Stimulated activated CD4-positive, alpha-beta T cell treated with anti-CD3 and anti-CD28 coated beads, Interleukin-15, amount 100 ng/mL, for 48 hours (primary cell): ENCODE data around the gene NGEF.

Source experiments
- DNase-seq, 2 donors: peaks; one replicate each; pipeline ENCODE4 v3.0.0-alpha.2; 2020; ENCODE audit warnings: low read depth in 2 of 2

Gene NGEF

DNA sequence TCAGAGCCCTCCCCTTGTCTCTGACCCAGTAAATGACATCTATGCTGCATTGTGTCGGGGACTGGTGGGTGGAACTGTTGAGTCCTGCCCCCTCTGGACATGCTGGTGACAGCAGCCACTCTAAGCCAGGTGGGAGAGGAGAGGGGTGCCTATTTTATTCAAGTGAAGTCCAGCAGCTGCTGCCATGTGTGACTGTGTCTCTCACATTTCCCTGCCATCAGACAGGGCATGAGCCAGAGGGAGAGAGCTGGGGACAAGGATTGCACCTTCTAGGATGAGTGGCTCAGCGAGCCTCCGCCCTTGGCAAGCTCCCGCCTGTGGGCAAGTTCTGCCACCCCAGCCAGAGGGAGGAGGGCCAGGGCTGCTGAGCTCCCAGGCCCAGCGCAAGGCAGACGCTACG, 13.7 kb downstream of the NGEF start:
- no peak for DNase-seq

DNA sequence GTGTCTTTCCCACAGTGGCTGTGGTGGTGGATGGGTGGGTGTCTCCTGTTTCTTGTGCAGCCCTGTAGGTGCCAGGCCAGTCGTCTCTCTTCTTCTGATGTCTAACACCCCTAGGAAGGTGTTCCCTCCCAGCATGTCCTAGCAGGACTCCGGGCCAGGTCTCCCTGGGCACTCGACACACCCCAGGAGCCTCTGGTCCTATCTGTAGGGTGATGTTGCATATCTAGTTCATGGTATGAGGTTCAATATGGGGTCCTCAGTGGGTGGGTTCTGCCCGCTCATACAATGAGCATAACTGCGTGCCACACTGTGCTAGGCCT, 14.4 kb downstream of the NGEF start:
- DNase-seq = no peak

DNA sequence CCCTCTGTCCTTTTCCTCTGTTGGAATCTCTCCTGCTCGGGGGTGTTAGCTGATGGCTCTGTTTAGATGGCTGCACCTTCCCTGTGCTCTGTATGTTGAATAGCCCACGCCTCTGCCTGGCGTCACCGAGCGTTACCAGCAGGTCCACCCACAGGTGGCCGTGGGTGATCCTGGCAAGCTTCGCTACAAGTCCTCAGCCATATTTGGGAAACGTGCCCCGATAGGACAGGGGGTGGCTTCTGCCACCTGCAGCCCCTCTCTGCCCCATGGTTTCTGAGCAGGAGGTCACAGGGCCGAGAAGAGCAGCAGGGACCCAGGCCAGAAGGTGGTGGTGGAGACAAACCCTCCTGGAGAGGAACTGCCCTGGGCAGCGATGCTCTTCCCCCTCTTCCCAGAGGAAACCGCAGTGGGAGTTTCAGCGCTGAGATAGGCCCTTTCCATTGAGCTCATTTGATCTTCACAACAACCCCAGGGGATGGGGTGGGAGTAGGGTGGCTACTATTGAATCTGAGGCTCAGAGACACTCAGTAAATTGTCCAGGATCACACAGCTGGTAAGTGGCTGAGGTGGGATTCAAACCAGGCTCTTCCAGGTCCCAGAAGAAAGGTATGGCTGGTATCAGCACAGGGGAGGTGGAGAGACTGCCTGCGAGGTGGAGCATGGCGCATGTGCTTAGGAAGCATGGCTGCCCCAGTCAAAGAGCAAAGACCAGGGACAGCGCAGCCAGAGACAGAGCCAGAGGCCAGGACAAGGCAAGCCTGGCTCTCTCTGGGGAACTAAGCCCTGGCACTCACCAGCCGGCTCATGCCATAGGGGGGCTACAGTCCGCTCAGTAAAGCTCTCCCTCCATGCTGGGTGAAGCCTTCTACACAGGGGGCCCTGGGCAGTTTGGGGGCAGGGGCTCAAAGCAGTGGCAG, 15.0 kb downstream of the NGEF start:
- no peak for DNase-seq

DNA sequence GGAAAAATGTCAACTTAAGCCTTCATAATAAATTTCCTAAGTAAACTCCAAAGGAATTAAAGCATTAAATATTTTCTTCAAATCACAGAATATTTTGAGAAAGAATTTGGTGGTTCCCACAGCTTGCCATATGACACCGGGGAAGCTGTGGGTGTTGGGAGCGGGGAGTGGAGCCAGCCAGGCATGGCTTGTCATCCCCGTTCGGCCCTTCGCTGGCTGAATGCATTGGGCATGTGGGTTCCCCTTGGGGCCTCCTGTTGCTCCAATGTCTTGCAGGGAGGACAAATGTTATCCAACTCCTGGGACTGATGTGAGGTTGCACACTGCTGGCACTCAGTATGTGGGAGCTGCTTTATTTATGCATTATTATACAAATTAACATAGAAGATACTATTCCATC, 18.6 kb downstream of the NGEF start:
- DNase-seq = no peak

DNA sequence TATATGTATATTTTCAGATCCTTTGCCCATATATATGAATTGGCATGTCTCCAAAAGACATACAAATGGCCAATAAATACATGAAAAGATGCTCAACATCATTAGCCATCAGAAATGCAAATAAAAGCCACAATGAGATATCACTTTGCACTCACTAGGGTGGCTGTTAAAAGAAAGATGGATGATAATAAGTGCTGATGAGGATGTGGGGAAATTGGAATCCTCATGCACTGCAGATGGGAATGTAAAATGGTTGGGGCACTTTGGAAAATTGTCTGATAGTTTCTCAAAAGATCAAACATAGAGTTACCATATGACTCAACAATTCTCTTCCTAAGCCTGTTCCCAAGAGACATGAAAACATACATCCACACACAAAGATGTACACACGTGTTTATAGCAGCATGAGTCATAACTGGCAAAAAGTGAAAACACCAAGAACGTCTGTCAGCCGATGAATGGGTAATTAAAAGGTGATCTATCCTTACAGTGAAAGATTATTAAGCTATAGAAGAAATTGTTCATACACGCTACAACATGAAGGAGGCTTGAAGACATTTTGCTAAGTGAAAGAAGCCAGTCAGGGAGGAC, 19.7 kb downstream of the NGEF start:
- no peak for DNase-seq

DNA sequence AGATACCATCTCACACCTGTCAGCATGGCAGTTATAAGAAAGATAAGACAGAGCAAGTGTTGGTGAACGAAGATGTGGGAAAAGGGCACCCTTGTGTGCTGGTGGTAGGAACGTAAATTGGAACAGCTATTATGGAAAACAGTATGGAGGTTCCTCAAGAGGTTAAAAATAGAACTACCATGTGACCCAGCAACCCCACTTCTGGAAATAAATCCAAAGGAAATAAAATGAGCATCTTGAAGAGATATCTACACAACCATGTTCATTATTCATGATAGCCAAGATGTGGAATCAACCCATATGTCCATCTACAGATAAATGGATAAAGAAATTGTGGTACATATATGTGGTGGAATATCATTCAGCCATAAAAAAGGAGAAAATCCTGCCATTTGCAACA, 26.9 kb downstream of the NGEF start:
- DNase-seq = no peak

DNA sequence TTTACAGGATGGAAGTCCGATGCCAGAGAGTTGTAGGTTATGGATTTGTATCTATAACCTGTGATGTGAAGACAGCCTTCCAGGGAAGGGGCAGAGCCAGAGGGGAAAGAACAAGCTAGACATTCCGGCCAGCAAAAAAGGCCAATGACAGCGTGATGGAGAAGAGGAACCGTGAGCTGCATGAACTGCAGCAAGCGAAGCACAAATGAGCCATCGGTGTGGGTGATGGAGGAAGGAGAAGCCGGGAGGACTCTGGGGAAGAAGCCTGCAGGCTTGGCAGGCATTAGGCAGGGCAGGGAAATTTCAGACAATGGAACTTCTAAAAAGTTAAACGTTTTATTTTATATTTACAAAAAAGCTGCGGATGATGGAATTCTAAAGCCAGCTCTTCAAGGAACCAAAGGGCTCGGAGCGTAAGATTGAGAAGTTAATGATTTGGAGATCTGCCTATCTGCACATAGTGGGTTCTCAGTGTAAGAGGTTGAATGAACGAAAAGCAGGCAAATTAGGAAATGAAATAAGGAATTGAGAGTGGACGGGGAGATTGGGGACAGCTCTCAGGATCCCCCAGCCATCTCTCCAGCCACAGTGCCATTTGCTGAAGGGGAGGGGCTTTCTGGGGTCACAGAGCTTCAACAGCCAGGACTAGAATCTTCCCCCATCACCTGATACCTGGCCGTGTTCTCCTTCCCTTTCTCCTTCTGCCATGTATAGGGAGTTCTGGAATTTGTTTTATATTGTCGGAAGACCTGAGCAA, 28.4 kb downstream of the NGEF start:
- no peak for DNase-seq

DNA sequence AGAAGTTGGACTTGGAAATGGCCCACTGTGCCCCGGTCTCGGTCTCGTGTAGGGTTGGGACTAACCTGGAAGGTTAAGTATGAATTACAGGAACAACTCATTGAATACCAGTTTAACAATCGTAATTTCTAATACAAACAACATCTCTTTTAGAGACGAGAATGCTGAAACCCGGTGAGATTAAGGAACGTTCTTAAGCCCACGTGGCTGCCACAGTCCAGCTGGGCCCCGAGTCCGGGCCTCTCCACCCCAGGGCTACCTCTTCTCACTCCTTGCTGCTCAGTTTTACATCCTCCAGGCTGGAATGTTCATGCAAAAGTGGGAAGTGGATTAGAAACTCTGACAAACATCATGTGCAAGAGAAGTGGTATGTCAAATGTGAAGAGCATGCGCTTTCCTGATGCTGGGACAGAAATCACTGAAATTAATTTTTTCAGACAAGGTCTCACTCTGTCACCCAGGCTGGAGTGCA, 29.4 kb downstream of the NGEF start:
- DNase-seq = no peak

DNA sequence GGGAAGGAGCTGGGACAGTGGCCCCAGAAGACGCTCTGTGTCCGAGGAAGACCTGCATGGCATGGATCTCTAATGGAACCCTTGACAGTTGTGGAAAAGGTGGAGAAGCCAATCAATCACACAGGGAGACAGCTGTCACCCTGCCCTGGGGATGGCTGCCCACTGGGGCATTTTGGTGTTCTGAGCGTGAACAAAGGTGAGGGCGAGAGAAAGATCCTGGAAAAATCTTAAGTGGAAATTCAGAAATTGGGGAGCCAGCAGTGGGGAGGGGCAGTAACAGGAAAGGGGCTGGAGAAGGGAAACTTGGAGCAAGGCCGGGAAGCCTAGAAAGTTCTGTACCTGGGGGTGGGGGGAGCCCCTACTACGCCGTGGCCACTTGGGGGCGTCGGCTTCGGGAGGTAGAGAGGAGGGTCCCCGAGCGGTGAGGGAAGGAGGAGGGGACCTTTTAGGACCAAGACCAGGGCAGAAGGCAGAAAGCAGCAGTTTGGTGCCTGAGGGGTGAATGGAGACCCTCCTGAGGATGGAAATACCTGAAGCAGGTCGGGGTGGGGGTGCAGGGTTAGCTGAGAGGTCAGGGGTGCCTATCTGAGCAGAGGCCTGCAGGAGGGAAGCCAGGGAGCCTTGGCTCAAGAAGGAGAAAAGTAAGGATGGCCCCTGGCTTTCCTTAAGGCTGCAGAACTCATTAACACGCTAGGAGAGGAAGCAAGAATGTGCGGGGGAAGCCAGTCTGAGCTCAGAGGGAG, 30.0 kb downstream of the NGEF start:
- DNase-seq = no peak

DNA sequence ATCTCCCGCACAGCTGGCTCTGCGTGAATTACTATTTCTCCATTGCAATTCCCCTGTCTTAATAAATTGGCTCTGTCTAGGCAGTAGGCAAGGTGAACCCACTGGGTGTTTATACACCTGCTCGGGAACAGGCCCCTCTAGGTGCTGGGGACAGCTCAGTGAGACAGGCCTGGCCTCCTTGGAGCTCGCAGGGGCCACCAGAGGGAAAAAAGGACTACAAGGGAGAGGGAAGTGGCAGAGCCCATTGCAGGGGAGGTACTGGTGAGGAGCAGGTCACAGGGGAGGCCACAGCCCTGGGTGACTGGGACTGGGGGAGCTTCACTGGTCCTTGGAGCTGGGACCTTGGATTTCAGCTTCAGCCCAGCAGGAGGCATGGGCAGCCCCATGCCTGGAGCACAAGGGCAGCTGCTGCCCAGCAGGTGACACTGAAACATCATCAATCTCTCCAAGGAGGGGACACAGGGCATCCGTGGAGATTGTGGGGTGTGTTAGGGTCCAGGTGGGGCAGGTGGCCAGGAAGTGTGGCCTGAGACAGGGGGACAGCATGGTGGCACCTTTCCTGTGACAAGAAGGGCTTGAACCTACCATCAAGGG, 31.2 kb downstream of the NGEF start:
- no peak for DNase-seq

DNA sequence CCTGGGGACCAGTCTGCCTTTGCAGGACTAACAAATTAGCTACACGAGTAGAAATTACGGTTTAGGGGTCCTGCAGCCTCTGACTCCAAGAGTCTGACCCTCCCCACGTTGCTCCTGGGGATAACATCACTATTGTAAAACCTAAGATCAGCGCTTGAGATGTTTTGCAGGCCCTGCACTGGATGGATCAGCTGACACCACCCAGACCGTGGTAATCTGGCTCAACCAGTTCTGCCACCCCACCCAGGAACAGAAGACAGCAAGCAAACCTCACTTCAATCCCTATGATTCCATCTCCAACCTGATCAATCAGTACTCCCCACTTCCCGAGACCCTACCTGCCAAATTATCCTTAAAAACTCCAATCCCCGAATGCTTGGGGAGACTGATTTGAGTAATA, 31.7 kb downstream of the NGEF start:
- no peak for DNase-seq

DNA sequence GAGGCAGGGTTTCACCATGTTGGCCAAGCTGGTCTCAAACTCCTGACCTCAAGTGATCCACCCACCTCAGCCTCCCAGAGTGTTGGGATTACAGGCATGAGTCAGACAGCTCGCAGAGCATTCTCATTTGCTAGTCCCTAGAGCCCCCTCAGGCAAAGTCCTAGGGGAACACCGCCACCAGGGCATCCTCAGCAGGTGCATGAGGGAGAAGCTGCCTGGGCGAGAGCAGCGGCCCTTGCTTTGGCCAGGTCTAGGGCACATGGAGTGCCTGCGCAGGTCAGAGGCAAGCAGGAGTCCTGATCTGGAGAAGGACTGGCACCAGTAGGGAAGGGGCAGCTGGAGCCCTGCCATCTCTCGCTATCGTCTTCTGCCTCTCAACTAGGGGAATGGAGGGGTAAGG, 32.4 kb downstream of the NGEF start:
- DNase-seq = no peak

DNA sequence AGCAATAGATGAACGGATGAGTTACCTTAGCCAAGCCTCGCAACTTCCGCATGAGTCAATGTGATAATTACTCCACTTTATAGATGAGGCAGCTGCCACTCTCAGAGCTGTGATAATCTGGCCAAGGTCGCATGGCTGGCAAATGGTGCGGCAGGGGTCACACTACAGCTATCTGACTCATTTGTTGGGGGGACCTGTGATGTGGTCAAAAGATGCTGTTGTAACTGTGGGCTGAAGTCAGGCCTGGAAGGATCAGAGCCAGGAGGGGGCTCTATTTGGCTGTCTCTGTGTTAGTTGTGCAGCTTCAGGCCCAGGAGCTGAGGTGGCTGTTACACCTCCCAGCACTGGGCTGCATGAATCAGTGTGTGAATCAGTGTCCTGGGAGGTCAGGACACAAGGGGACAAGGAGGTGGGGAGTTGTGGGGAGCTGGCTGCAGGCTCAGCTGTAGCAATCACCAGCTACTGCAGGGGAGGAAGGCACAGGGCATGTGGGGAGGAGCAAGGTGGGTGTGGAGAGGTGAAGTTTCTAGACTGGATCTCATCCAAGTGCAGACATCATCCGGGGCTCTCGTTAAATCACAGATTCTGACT, 33.1 kb downstream of the NGEF start:
- DNase-seq = no peak

DNA sequence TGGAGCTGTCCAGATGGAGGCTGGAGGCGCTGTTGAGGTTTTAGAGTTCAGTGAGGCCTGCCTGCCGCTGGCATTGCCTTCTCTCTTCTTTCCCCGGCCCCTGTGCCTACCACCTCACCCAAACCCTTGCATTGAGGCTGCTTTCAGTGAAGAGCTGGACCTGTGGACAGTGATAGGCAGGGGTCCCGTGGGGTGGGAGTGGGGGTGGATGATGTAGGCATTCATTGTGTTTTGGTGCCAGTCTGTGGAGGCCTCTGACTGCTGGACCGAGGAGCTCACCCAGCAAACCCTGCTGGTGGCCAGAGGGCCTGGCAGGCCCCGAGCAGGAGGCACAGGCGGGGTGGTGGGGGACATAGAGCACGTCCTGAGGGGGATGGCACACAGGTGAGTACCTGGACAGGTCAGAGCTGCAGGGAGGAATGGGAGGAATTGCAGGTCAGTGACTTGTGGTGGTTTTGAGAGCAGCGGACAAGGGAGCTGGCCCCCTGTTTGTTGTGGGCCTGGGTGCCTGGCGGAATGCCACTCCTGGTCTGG, 35.6 kb downstream of the NGEF start:
- DNase-seq = no peak

DNA sequence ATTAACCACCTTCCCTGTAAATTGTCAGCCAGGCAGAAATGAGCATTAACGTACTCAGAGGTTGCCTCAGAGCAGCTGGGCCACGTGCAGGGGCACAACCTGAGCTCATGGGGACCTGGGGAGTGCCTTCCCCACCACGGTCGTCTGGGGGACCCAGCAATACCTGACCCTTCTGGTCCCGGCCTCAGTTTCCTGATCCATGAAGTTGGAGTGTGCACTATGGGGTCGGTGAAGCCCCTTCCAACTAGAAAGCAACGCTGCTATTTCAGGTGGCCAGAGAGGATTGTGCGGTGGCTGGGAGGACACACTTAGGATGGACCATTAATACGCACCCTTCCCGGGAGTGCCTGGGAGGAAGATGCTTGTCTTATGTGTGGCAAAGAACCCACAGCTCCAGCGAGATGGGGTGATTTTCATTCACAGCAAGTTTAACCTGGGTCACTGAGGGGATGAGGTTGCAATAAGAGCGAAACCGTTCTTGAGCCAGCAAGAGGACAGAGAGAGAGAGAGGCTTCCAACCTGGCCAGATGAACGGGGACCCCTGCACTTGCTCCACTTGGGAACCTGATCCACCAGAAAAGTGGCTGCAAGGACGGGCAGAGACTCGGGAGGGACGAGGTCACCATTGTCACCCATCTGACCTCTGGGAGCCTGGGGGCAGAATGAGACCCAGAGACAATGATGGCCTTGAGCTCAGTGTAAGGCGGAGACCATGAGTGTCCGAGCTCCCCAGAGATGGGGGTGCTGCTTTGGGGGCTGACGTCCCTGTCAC, 36.2 kb downstream of the NGEF start:
- DNase-seq = no peak

DNA sequence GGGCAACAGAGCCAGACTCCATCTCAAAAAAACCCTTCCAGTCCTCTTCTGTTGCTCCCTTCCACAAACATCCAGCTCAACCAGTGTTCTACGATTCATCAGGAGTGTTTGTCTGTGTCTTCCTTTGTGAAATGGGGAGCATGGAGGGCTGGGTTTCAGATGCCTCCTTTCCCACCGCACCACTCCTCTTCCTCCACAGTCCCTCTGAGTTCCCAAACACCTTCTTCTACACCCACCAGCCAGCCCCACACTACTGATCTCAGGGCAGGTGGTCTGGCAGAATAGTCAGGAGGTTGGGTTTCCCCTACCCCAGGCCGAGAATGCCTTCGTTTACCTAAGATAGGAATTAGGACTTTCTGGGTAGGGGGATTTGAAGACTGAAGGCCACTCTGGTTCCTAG, 36.9 kb downstream of the NGEF start:
- no peak for DNase-seq

DNA sequence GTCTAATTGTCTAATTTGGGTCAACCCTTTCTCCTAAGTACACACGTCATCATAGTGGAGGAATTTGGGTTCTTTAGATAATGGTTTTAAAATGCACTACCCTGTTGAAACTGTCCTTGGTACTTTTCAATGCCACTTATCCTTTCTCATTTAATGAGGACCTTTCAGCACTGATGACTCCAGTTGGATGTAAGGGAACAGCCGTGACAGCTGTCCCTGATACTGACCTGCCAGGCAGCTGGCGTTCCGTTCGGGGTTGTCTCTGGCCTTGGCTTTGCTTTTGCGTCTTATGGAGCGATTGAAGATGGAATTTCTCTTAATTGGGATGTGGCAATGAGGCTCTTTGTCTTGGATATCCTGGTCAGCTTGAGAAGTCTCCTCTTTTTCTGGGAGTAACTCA, 38.7 kb downstream of the NGEF start:
- no peak for DNase-seq

DNA sequence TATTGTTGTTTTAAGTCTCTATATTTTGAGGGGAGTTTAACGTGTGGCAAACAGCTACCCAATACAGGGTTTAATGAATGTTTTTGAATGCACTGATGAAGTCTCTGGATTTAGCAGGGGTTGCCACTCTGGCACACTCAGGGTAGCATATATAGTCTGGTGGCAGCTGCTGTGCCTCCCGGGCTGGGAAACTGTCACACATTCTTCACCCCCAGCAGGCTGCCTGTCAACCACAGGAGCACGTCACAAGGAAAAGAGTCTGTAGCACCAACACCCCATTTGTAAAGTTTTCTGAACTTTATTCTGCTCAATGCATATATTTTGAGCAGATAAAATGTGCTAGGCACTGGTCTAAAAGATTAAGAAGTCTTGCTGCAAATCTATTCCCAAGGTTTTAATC, 39.3 kb downstream of the NGEF start:
- no peak for DNase-seq

DNA sequence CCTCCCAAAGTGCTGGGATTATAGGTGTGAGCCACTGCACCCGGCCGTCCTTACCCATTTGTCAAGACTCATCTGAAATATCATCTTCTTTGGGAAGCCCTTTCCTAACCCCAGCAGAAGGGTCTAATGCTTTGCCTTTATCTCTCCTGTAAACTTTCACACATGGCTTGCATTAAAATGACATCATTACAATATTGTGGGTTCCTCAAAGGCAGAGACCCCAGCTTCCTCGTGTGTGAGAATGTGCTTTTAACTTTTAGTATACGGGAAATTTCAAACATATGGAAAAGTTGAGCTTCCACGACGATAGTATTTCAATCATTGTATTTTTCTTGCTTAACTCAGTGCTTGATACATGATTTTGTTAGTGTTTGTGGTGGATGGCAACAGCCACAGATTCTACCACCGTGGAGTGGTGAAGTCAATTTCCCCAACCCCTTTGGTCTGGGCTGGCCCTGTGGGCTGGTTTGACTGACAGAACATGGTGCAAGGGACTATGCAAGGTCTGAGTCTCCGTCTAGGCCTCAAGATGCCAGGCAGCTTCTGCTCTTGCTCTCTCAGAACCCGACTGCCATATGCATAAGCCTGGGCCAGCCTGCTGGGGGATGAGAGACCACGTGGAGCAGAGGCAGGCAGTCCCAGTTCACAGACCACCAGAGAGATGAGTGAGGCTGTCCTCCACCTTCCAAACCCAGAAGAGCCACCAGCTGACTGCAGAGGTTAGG, 39.9 kb downstream of the NGEF start:
- DNase-seq = no peak

DNA sequence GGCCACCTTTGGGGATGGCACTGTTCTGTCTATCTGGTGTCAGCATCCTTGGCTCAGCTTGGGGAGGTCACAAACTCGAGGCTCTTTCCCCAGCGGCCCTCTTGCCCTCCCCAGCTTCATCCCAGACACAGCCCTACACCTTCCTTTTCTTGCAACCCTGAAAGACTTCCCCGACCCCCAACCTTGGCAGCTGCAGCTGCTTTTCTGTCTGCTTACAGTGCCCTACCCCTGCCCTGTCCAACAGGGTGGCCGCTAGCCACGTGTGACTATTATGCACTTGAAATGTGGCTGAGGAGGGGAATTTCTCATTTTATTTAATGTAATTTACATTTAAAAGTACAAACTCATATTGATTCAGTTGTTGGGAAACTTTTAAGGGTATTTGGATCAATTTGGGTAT, 41.3 kb downstream of the NGEF start:
- DNase-seq = no peak
